CD4-positive, alpha-beta T cell treated with Interleukin-21 for 1 hour (primary cell): Measurements from ENCODE around the gene TENT5A.

ENCODE experiments used
- DNase-seq: peaks from one replicate; pipeline ENCODE4 v3.0.0-alpha.2; 2020

TENT5A gene

GRCh38 chr6:81770381-81770780 lies 17.9 kb upstream of the TENT5A start:
- no peak for DNase-seq

GRCh38 chr6:81769824-81770223 lies 17.3 kb upstream of the TENT5A start:
- DNase-seq: no peak

GRCh38 chr6:81768150-81768942 lies 15.9 kb upstream of the TENT5A start:
- no peak for DNase-seq

- DNase-seq: no peak
Observed at GRCh38 chr6:81767163-81767891, 14.8 kb upstream of the TENT5A start.

DNA sequence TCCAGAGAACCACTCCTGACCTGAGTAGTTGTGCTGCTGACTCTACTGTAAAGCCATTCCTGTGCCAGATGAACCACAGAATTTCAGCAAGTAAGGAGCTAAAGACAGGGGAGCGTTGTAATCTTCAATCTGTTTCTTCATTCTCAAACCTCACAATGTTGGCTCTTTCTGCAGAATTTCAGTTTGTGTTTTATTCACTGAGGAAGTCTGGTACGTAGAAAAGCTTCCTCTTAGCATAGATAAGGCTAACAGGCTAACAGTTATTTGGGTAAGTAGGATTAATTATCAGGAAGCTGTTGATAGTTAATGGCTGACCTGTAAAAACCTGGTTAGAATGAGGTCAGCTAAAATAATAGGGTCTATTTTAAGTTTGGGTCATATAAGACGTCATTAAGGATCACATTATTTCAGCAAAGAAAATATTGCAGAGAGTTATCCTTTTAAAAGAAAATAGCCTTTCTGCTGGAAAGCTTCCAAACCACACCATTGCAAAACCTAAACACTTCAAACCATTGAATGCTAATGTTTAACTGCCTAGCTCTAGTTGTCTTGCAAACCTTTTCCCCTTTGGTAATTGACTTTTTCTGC lies 14.1 kb upstream of the TENT5A start:
- no peak for DNase-seq

- no peak for DNase-seq
Observed at GRCh38 chr6:81764531-81764930, 12.1 kb upstream of the TENT5A start.

DNA sequence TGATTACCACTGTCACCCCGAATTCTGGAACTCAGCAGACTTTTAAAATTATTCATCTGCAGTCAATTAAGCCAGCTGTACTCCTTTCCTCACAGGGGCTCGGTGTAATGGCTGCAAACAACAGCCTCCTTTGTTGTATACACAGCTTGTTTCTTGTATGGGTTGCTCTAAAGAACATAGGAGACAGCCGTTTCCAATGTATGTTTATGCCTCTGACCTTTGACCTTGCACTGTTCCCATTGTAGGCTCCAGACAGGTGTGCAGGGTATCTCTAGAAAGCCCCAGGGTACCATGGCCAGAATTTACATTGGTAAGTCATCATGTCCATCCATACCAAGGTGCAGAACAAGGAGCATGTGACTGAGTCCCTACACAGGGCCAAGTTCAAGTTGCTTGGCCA lies 11.5 kb upstream of the TENT5A start:
- no peak for DNase-seq

DNA sequence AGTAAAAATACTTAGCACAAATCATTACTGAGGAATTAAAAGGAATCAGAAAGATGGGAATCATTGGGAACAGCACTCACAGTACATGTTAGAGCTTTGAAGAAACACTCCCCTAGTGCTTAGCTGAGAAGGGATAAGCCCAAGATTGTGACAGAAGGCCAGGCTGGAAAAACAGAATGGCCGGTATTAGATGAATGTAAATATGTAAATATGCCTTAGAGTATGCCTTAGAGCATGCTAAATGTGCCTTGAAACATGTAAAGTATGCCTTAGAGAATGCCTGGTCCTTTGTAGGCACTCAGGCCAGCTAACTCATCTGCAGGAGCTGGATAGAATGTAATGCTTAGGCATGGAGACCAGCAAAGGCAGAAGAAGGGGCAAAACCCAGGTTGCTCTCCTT lies 10.6 kb upstream of the TENT5A start:
- DNase-seq: no peak

GRCh38 chr6:81762606-81763005 lies 10.1 kb upstream of the TENT5A start:
- DNase-seq: no peak

DNA sequence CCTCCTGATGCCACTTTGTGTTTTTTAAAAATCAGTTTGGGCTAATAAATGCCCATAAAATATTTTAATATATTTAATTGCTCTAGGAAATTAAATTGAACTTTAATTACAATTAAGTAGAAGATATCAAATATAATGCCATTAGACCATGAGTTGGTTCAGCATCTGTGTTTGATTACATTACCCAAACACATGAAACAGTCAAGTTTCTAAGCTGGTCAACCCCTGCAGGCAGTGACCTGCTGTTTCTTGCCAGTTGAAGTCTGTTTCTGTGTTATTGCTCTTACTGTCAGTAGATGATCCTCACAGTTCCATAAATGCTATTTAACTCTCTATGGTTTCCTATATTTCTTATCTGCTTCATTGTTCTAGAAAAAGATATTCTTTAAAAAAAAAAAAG lies 9.7 kb upstream of the TENT5A start:
- no peak for DNase-seq

- no peak for DNase-seq
Observed at GRCh38 chr6:81761197-81761596, 8.7 kb upstream of the TENT5A start.

- no peak for DNase-seq
Observed at GRCh38 chr6:81759782-81760181, 7.3 kb upstream of the TENT5A start.

- no peak for DNase-seq
Observed at GRCh38 chr6:81758221-81758620, 5.7 kb upstream of the TENT5A start.

DNA sequence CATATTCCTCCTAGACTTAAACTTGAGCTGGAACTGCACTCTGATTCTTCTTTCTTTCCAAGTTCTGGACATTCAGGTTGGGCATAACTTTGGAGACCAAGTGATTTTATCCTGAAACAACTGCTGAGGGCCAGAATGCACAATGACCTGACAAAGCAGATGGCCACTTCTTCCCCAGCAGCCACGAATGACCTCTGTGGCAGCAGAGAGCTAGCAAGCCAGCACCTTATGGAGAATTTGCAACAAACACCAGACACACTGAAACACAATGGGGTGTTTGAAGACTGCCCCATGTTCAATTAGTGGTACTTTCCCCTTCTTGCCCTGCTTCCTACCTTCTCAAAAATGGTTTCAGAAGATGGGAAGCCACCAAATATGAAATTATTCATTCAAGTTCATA lies 4.2 kb upstream of the TENT5A start:
- DNase-seq: no peak

GRCh38 chr6:81755551-81755950 lies 3.1 kb upstream of the TENT5A start:
- no peak for DNase-seq

DNA sequence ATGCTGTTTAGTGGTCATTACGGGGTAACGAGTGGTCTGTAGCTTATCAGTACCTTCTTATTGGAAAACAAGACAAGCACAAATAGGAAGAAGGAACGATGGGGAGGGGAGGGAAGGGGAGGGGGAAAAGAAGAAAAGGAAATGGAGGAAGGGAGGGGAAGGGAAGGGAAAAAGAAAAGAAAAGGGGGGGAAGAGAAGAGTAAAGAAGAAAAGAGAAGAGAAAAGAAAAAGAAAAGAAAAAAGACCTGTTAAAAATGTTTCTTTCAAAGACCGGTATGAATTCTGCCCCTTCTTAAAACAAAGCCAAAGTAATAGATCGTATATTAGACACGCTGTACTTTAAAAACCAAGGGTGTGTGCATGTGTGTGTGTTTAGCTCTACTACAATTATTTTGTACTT lies 2.4 kb upstream of the TENT5A start:
- DNase-seq: no peak

- DNase-seq: peak; percentile 84
Observed at GRCh38 chr6:81753711-81754577, 1.5 kb upstream of the TENT5A start.

GRCh38 chr6:81752921-81753710 lies 635 bp upstream of the TENT5A start:
- DNase-seq: peak; percentile 80

GRCh38 chr6:81751388-81752083 lies 945 bp downstream of the TENT5A start:
- DNase-seq: peak; percentile 20

DNA sequence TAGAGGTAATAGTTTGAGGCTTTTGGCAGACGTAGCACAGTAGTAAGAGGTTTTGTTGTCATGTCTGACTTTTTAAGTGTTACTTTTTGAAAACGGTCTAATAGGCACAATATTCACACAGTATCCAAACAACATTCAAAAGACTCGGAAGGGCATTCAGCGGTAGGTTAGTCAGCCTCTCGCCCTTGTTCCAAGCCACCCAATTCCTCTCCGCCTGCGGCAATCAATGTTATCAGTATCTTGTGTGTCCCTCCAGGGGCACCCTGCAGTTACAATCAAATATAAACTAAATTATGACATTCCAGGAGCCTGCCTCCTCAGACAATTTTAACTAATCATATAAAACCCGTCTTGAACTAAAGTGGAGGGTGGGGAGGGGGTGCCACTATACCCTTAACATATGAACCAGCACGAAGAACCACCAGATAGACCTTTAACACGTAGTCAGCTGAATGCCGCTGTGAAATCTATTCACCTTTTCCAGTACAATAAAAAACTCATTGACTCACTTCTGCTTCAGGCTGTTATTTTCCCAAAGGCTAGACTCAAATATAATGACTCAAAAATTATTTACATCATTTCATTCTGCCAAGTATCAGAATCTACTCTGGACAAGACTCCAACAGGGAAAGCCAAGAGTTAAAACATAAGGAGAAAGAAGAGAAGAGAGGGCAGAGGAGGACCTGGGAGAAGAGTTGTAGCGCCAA lies 1.6 kb downstream of the TENT5A start:
- no peak for DNase-seq

DNA sequence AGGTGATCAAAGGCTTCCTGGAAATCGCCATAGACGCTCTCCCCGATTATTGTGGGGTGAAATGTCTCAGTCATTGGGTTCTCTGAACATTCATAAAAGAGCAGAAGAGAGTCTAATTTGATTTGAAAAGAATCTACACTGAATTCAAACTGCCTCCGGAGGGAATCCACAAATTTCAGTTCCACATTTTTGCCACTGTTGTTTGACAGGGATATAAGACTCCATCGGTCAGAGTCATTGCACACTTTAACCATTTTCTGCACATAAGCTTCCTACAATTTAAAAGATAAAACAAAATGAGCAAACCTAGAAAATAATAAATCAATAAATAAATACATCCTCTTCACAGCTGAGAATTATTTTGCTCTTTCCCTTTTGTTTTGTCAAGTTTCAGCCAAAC lies 2.3 kb downstream of the TENT5A start:
- DNase-seq: no peak
